ENCODE measurements around the gene KIAA0825.

KIAA0825 gene

DNA sequence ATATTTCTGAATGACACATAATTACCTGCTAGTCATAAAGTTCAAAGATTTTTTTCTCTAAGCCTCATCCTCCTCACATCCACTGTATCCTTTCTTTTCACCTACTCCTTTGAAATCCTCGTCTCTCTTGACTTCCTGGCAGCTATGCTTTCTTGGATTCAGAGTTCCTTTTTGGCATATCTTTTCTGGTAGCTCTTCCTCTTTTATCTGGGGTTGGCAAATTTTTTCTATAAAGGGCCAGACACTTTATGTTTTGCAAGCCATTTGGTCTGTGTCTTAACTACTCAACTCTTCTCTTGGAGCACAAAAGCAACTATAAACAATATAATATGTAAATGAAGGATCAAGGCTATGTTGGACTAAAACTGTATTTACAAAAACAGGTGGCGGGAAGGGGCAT lies 197.5 kb downstream of the KIAA0825 start:
- no peak overlapping the region for H3K4me3 Mint-ChIP-seq
- H3K9me3 Mint-ChIP-seq = no peaks in the 10 kb centered on the region
- H3K36me3 Mint-ChIP-seq = peaks cover 0 to 3% of the 10 kb centered on the region in 2 donors
- no peaks in the 10 kb centered on the region for H3K27me3 Mint-ChIP-seq
- DNase-seq (no peak), ATAC-seq (replicated peaks) (no peak)
- no peaks in the 10 kb centered on the region for H3K4me1 Mint-ChIP-seq
- no peak overlapping the region for H3K27ac Mint-ChIP-seq

DNA sequence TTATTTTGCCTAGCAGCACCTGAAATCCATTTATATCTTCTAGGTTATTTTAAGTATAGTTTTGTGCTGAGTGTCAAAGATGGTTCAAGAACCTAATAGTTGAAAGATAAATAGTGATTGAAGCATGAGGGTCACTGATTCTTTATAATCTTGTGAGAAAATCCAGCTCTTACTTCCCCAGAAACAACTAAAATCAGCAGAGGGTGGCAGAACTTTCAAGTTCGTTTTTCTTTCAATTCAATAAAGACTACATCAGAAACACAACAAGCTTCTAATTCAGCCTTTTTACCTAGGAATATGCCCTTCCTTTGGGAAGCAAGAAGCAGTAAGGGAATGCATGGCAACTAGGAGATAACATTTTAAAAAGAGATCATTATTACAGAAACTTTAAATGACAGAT lies 202.6 kb downstream of the KIAA0825 start:
- ATAC-seq (replicated peaks) (no peak), DNase-seq (no peak)
- Mint-ChIP-seq H3K4me3 (no peak overlapping the region), H3K4me1 (no peaks in the 10 kb centered on the region), H3K9me3 (no peaks in the 10 kb centered on the region), H3K36me3 (peaks cover 1 to 3% of the 10 kb centered on the region in 2 donors), H3K27me3 (no peaks in the 10 kb centered on the region), H3K27ac (no peak overlapping the region)

- DNase-seq (no peak), ATAC-seq (replicated peaks) (no peak)
- Mint-ChIP-seq H3K36me3 (peaks cover 5 to 12% of the 10 kb centered on the region in 2 donors), H3K27me3 (no peaks in the 10 kb centered on the region), H3K4me1 (no peaks in the 10 kb centered on the region), H3K9me3 (peaks cover 0 to 2% of the 10 kb centered on the region in 2 donors), H3K4me3 (no peak overlapping the region), H3K27ac (no peak overlapping the region)
Observed at GRCh38 chr5:94409440-94409839, 209.0 kb downstream of the KIAA0825 start.

DNA sequence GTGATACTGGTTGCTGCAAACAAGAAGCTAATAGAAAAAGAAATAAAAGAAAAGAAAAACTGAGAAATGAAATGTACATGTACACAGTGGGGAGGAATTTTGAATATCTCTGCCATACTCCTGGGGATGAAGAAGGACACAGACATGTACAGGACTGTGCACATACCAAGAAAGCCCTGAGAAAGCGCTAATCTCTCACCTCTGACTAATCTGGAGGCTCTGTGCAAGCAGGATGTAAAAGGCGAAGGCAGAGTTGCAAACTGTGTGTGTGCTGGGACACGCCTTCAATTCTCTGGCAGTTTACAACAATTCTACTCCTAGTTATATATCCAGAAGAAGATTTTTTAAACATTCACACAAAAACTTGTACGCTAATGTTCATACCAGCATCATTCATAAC lies 211.4 kb downstream of the KIAA0825 start:
- Mint-ChIP-seq H3K4me3 (no peak overlapping the region), H3K9me3 (peaks cover 0 to 2% of the 10 kb centered on the region in 2 donors), H3K27ac (no peak overlapping the region), H3K27me3 (no peaks in the 10 kb centered on the region), H3K36me3 (peaks cover 4 to 18% of the 10 kb centered on the region in 2 donors), H3K4me1 (no peaks in the 10 kb centered on the region)
- DNase-seq (no peak), ATAC-seq (replicated peaks) (no peak)

DNA sequence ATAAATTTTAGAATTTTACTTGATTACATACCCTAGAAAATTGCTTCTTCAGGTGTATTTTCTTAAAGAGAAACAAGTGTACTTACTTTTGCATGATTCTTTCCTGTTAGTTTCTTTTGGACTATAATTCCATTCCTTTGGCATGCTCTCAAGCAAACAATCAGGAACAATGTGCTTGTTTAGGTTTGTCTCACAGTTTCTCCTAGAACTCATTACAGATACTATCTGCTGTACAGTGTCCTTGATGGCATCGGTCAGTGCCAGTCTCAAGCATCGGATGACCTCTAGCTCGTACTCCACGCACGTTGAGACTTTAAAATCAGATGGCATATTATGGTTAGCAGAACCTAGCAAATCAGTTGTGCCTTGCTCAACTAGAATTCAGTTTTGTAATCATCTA lies 214.9 kb downstream of the KIAA0825 start:
- Mint-ChIP-seq H3K27ac (no peak overlapping the region), H3K4me3 (no peak overlapping the region), H3K9me3 (no peaks in the 10 kb centered on the region), H3K4me1 (no peaks in the 10 kb centered on the region), H3K36me3 (peaks cover 2 to 10% of the 10 kb centered on the region in 2 donors), H3K27me3 (no peaks in the 10 kb centered on the region)
- DNase-seq = no peak
- ATAC-seq (replicated peaks) = no peak

DNA sequence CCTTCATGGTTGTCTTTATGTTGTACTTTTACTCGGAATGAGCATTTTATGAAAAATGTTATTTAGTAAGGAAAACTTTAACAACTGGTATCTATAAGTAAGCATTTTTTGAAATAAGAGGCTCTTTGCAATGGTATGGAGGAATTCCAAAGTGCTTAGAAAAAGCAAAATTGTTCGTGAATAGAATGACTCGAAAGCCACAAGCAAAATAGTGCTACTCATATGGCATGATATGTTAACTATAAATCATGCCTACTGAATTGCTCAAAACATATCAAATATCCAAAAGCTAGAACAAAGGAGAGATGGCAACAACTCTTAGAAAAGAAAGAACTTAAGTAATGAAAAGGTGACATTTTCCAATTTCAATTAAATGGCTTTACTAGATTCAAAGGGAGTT lies 216.3 kb downstream of the KIAA0825 start:
- Mint-ChIP-seq H3K9me3 (no peaks in the 10 kb centered on the region), H3K27ac (no peak overlapping the region), H3K4me3 (no peak overlapping the region), H3K27me3 (no peaks in the 10 kb centered on the region), H3K36me3 (peaks cover 0 to 6% of the 10 kb centered on the region in 2 donors), H3K4me1 (no peaks in the 10 kb centered on the region)
- no peak for ATAC-seq (replicated peaks)
- DNase-seq = no peak

GRCh38 chr5:94397508-94397907 lies 220.9 kb downstream of the KIAA0825 start:
- Mint-ChIP-seq H3K27ac (no peak overlapping the region), H3K4me1 (no peaks in the 10 kb centered on the region), H3K4me3 (no peak overlapping the region), H3K9me3 (no peaks in the 10 kb centered on the region), H3K36me3 (no peaks in the 10 kb centered on the region), H3K27me3 (no peaks in the 10 kb centered on the region)
- ATAC-seq (replicated peaks) (no peak), DNase-seq (no peak)

GRCh38 chr5:94396687-94397086 lies 221.7 kb downstream of the KIAA0825 start:
- H3K9me3 Mint-ChIP-seq = no peaks in the 10 kb centered on the region
- ATAC-seq (replicated peaks) (no peak), DNase-seq (no peak)
- H3K36me3 Mint-ChIP-seq = no peaks in the 10 kb centered on the region
- H3K4me3 Mint-ChIP-seq = no peak overlapping the region
- no peaks in the 10 kb centered on the region for H3K4me1 Mint-ChIP-seq
- H3K27me3 Mint-ChIP-seq = no peaks in the 10 kb centered on the region
- H3K27ac Mint-ChIP-seq = no peak overlapping the region

DNA sequence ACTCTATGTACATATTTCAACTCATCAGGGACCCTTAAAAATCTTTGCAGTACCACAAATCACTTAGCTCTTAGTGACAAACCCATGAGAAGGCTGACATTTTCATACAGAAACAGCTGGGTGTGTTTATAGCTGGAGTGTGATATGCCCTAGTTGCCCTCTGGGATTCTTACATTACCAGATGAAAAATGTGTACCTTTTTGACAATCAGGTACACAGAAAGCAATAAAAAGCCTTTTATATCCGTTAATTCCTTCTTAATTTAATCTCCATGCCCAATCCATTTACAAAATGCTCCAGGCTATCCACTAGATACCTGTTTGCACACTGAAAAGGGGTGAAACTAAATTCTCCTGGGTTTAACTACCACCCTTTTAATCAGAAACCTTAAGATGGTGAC lies 222.9 kb downstream of the KIAA0825 start:
- no peaks in the 10 kb centered on the region for H3K27me3 Mint-ChIP-seq
- H3K4me1 Mint-ChIP-seq = no peaks in the 10 kb centered on the region
- DNase-seq = no peak
- H3K36me3 Mint-ChIP-seq = no peaks in the 10 kb centered on the region
- no peak for ATAC-seq (replicated peaks)
- H3K4me3 Mint-ChIP-seq = no peak overlapping the region
- H3K9me3 Mint-ChIP-seq = no peaks in the 10 kb centered on the region
- no peak overlapping the region for H3K27ac Mint-ChIP-seq

- H3K9me3 Mint-ChIP-seq = no peaks in the 10 kb centered on the region
- DNase-seq (no peak), ATAC-seq (replicated peaks) (no peak)
- H3K27me3 Mint-ChIP-seq = no peaks in the 10 kb centered on the region
- no peak overlapping the region for H3K4me3 Mint-ChIP-seq
- no peaks in the 10 kb centered on the region for H3K36me3 Mint-ChIP-seq
- peaks cover 4 to 5% of the 10 kb centered on the region in 2 donors for H3K4me1 Mint-ChIP-seq
- H3K27ac Mint-ChIP-seq = no peak overlapping the region
Observed at GRCh38 chr5:94391996-94392395, 226.4 kb downstream of the KIAA0825 start.

GRCh38 chr5:94389515-94389899 lies 228.9 kb downstream of the KIAA0825 start:
- Mint-ChIP-seq H3K4me1 (peaks cover 4 to 5% of the 10 kb centered on the region in 2 donors), H3K36me3 (no peaks in the 10 kb centered on the region), H3K4me3 (no peak overlapping the region), H3K27ac (no peak overlapping the region), H3K9me3 (no peaks in the 10 kb centered on the region), H3K27me3 (no peaks in the 10 kb centered on the region)
- peak; percentile 65 to 81 for ATAC-seq (replicated peaks)
- DNase-seq = no peak

DNA sequence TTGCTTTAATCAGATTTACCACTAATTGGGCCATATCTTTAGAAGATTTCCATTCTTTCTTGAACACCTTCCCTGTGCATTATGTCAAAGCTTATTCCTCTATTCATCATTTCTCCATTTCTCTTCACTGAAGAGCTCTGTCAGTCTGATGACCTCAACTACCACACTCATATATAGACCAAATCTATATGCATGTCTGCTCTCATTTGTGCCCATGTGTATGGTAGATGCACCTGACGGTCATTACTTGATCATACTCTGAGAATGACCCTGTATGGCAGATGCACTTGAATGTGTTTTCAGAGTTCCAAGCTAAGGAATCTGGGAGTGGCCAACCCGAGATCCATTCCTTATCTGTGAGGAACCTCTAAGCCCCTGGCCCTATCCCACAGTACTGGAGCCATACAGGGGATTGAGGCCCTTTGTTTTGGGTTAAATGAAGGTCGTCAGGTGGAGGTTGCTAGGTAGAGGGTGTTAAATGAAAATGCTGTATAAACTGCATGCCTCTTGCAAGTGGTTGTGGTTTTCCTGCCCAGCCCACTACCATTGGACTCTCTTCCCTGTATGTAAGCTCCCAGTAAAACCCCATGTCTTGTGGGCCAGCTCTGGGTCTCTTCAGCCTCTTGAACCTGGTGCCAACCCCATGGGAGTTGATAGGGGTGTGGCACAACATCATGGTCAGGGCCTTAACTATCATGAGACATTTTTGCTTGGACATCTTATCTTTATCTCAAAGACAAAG lies 229.5 kb downstream of the KIAA0825 start:
- peak; percentile 33 to 62 for ATAC-seq (replicated peaks)
- H3K9me3 Mint-ChIP-seq = no peaks in the 10 kb centered on the region

GRCh38 chr5:94385767-94386166 lies 232.6 kb downstream of the KIAA0825 start:
- Mint-ChIP-seq H3K9me3 (no peaks in the 10 kb centered on the region), H3K27me3 (no peaks in the 10 kb centered on the region), H3K4me1 (peaks cover 4 to 5% of the 10 kb centered on the region in 2 donors), H3K36me3 (peaks cover 4% of the 10 kb centered on the region in 2 donors), H3K4me3 (no peak overlapping the region), H3K27ac (no peak overlapping the region)
- no peak for ATAC-seq (replicated peaks)
- no peak for DNase-seq

More for the DNA sequence above, 229.5 kb downstream of the KIAA0825 start:
- DNase-seq = no peak
- no peak overlapping the region for H3K4me3 Mint-ChIP-seq
- peaks cover 4% of the 10 kb centered on the region in 2 donors for H3K36me3 Mint-ChIP-seq
- H3K27ac Mint-ChIP-seq = no peak overlapping the region
- peaks cover 4 to 5% of the 10 kb centered on the region in 2 donors for H3K4me1 Mint-ChIP-seq
- no peaks in the 10 kb centered on the region for H3K27me3 Mint-ChIP-seq

DNA sequence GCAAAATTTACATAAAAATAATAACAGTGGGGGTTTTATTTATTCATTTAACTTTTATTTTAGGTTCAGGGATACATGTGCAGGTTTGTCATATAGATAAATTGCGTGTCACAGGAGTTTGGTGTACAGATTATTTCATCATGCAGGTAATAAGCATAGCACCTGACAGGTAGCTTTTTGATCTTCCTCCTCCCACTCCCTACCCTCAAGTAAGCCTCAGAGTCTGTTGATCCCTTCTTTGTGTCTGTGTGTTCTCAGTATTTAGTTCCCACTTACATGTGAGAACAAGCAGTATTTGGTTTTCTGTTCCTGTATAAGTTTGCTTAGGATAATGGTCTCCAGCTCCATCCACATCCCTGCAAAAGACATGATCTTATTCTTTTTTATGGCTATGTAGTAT lies 240.3 kb downstream of the KIAA0825 start:
- ATAC-seq (replicated peaks) (no peak), DNase-seq (no peak)
- no peaks in the 10 kb centered on the region for H3K27me3 Mint-ChIP-seq
- H3K36me3 Mint-ChIP-seq = no peaks in the 10 kb centered on the region
- H3K4me1 Mint-ChIP-seq = peaks cover 0 to 2% of the 10 kb centered on the region in 2 donors
- H3K27ac Mint-ChIP-seq = no peak overlapping the region
- H3K9me3 Mint-ChIP-seq = peaks cover 0 to 3% of the 10 kb centered on the region in 2 donors
- H3K4me3 Mint-ChIP-seq = no peak overlapping the region

DNA sequence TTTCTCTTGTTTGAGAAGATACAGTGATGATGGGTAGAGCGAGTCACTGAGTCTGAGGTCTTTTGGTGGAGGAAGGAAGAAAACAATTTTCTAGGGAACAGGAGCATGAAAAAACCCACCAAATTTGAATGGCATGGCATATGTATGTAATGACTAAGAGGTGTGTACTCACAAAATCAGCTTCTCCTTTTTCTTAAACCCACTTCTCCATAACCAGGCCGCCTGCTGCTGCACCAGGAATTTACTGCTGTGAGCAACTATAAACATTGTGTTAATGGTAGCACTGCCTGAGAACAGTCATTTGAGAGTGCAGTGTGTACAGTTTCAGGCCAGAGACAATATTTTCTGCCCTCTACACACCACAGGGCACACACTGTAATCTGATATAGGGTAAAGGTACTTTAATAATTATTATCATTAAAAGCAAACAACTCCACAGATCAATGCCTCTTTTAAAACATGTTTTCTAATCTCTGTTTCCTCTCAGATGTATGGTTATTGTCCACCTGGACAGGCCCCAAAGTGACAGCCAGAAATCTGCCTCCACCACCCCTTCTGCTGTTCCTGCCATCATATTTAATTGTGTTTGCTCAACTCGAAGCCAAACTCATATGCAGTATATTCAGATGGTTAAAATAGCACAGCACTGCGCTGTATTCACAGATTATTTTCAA lies 241.6 kb downstream of the KIAA0825 start:
- peak; percentile 58 to 60 for ATAC-seq (replicated peaks)
- H3K36me3 Mint-ChIP-seq = no peaks in the 10 kb centered on the region
- DNase-seq = no peak
- H3K27me3 Mint-ChIP-seq = no peaks in the 10 kb centered on the region
- H3K4me1 Mint-ChIP-seq = peaks cover 0 to 2% of the 10 kb centered on the region in 2 donors
- no peak overlapping the region for H3K27ac Mint-ChIP-seq
- H3K4me3 Mint-ChIP-seq = no peak overlapping the region
- H3K9me3 Mint-ChIP-seq = peaks cover 0 to 5% of the 10 kb centered on the region in 2 donors
